Measurements from ENCODE around the gene EGFLAM. TPM values are rescaled to one million over a fixed set of nuclear protein-coding genes. Genes with fewer than 3 reads are reported as not detected.

The EGFLAM gene
- polyA plus RNA-seq, 1 donor from 2014 or later, result not detected

DNA sequence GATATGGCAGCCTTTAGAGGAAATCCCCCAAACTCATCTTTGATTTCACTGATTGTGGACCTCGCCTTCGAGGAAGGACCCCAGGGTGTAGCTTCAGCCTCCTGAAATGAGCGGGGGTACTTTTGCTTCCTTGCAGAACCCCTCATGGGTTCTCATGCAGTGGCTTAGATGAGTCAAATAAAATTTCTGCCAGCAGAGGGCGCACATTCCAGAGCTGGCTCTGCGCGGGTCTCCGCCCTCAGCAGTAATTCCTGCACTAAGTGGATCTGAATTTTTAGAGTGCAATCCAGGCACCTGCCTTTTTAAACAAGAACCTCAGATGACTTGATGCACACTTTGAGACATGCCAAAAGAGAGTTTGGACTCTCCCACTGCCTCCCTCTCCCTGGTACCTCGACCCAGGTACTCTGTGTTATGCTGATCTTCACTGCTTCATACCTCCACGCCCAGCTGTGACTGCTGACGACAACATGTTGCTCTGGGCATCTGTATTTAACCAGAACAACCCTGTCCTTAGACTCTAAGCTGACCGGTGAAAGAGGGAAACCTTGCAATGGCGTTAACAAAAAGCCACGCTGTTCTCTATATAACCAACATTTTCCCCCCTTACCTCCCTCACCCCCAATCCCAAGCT, 7.3 kb downstream of the EGFLAM start:
- Histone ChIP-seq H3K9me2 (ENCODE audit: insufficient read depth, low read length) (no peaks in the 10 kb centered on the region), H3K79me2 (replicated peaks; ENCODE audit: insufficient read depth, low read length) (no peaks in the 10 kb centered on the region), H3K4me2 (ENCODE audit: low read length) (no peak overlapping the region), H3K4me3 (ENCODE audit: low read length) (no peak overlapping the region), H3F3A (ENCODE audit: insufficient read depth, low read length, poor library complexity, severe bottlenecking) (no peaks in the 10 kb centered on the region), H3K9ac (ENCODE audit: low read length) (no peak overlapping the region), H2AFZ (ENCODE audit: low read depth, low read length) (no peak overlapping the region), H3K9me3 (ENCODE audit: low read length) (no peaks in the 10 kb centered on the region), H3K27me3 (ENCODE audit: insufficient read depth, low read depth, low read length) (peaks cover 6% of the 10 kb centered on the region), H3K27ac (ENCODE audit: low read length) (no peak overlapping the region), H3K36me3 (ENCODE audit: insufficient read depth, low read length) (no peaks in the 10 kb centered on the region), H4K20me1 (ENCODE audit: insufficient read depth) (no peaks in the 10 kb centered on the region)
- TF ChIP-seq REST (IDR thresholded peaks at IDR 0.05; ENCODE audit: borderline replicate concordance) (no peak), RAD21 (conservative IDR thresholded peaks at IDR 0.05) (peak; percentile 51), SMC3 (conservative IDR thresholded peaks at IDR 0.05; ENCODE audit: poor library complexity) (peak; percentile 67)
- TF ChIP-seq, protein P1, sequence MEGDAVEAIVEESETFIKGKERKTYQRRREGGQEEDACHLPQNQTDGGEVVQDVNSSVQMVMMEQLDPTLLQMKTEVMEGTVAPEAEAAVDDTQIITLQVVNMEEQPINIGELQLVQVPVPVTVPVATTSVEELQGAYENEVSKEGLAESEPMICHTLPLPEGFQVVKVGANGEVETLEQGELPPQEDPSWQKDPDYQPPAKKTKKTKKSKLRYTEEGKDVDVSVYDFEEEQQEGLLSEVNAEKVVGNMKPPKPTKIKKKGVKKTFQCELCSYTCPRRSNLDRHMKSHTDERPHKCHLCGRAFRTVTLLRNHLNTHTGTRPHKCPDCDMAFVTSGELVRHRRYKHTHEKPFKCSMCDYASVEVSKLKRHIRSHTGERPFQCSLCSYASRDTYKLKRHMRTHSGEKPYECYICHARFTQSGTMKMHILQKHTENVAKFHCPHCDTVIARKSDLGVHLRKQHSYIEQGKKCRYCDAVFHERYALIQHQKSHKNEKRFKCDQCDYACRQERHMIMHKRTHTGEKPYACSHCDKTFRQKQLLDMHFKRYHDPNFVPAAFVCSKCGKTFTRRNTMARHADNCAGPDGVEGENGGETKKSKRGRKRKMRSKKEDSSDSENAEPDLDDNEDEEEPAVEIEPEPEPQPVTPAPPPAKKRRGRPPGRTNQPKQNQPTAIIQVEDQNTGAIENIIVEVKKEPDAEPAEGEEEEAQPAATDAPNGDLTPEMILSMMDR (IDR thresholded peaks at IDR 0.05; ENCODE audit: poor library complexity, severe bottlenecking), result peak; percentile 70

GRCh38 chr5:38267372-38267771, 9.0 kb downstream of the EGFLAM start:
- Histone ChIP-seq H3K79me2 (replicated peaks; ENCODE audit: insufficient read depth, low read length) (no peaks in the 10 kb centered on the region), H3F3A (ENCODE audit: insufficient read depth, low read length, poor library complexity, severe bottlenecking) (no peaks in the 10 kb centered on the region), H3K27ac (ENCODE audit: low read length) (no peak overlapping the region), H3K36me3 (ENCODE audit: insufficient read depth, low read length) (no peaks in the 10 kb centered on the region), H3K9me3 (ENCODE audit: low read length) (no peaks in the 10 kb centered on the region), H3K9ac (ENCODE audit: low read length) (no peak overlapping the region), H3K9me2 (ENCODE audit: insufficient read depth, low read length) (no peaks in the 10 kb centered on the region), H2AFZ (ENCODE audit: low read depth, low read length) (no peak overlapping the region), H3K4me2 (ENCODE audit: low read length) (no peak overlapping the region), H3K27me3 (ENCODE audit: insufficient read depth, low read depth, low read length) (no peaks in the 10 kb centered on the region), H4K20me1 (ENCODE audit: insufficient read depth) (no peaks in the 10 kb centered on the region), H3K4me3 (ENCODE audit: low read length) (no peak overlapping the region)
- TF ChIP-seq SMC3 (conservative IDR thresholded peaks at IDR 0.05; ENCODE audit: poor library complexity), result no peak
- no peak for TF ChIP-seq TAF1 (IDR thresholded peaks at IDR 0.05; ENCODE audit: low read depth)
- no peak for TF ChIP-seq REST (IDR thresholded peaks at IDR 0.05; ENCODE audit: borderline replicate concordance)
- TF ChIP-seq, protein P1 (IDR thresholded peaks at IDR 0.05; ENCODE audit: poor library complexity, severe bottlenecking), result no peak
- TF ChIP-seq RAD21 (conservative IDR thresholded peaks at IDR 0.05), result no peak
- TF ChIP-seq MXI1 (conservative IDR thresholded peaks at IDR 0.05; ENCODE audit: poor library complexity, severe bottlenecking), result no peak
- no peak for TF ChIP-seq POLR2AphosphoS5 (IDR thresholded peaks at IDR 0.05)
- TF ChIP-seq EP300 (conservative IDR thresholded peaks at IDR 0.05; ENCODE audit: poor library complexity, severe bottlenecking), result no peak
- no peak for TF ChIP-seq EZH2 (IDR thresholded peaks at IDR 0.05; ENCODE audit: borderline replicate concordance, insufficient read depth, low read length, poor library complexity, severe bottlenecking)

All from neural cell (in vitro differentiated cells).